NCI-H2196 (cell line): Measurements from ENCODE around the gene OCLN.
"Not testable (repeated sequence)": the region's sequence is repeated elsewhere in the genome, so short reads cannot be mapped to it uniquely, and the experiment has no call there.

ENCODE experiments used
- DNase-seq: peaks from one replicate; lab custom pipeline; 2025; ENCODE audit not compliant: unreplicated experiment; lab: John Stamatoyannopoulos, UW

OCLN gene

DNA sequence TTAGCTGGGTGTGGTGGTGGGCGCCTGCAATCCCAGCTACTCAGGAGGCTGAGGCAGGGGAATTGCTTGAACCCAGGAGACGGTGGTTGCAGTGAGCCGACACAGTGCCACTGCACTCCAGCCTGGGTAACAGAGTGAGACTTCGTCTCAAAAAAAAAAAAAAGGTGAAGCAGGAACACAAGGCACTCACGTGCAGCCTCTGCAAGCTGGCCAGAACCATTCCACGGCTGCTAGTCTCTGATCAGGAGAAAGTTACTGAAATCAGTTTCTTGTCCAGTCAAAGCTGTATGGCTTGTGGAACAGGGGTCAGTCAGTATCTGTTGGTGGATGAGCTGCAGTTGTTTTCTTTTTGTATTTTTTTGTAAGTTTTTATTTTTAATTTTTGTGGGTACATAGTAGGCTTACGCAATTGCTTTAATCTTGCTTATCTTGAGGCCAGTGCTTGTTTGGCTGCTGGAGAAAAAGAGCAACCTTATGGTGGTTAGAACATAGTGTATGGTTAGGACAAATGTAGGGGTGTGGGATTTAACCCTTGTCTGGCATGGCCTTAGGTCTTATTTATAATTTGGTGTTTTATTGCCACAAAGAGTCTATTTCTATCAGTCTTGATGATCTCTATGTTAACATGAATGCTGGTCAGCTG, 34.7 kb downstream of the OCLN start:
- no peak for DNase-seq

DNA sequence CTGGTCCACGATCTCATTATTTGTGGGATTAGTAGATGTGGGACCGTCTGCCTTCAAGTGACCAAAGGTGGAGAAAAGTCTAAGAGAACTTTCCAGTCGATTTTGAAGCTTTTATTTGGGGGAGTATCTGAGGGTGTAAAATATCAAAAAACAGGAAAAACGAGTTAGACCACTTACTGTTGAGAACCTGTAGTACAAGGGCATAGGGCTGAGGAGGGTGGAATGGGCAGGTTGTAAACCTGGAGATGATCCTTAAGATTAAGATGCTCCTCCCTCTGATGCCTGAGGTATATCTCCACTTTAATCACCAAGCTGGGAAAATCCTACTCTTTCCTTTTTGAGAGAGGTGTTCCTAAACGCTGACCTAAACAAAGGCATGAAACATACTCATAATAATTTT, 35.4 kb downstream of the OCLN start:
- DNase-seq = no peak

DNA sequence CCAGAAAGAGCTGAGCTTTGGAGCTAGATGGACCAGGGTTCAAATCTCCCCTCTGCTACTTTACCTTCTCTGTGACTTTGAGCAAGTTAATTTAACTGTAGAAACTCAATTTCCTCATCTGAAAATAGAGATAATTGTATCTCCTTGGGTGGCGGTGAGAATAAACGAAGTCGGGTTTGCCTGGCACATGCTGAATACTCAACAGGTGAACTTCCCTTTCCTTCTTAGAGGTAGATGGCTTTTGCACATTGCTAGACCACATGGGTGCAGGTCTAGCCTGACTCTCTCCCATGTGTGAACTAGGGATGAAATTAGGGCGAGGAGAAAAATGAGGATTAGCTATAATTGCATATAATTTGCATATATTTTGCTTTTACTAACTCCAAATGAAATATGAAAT, 36.0 kb downstream of the OCLN start:
- no peak for DNase-seq

DNA sequence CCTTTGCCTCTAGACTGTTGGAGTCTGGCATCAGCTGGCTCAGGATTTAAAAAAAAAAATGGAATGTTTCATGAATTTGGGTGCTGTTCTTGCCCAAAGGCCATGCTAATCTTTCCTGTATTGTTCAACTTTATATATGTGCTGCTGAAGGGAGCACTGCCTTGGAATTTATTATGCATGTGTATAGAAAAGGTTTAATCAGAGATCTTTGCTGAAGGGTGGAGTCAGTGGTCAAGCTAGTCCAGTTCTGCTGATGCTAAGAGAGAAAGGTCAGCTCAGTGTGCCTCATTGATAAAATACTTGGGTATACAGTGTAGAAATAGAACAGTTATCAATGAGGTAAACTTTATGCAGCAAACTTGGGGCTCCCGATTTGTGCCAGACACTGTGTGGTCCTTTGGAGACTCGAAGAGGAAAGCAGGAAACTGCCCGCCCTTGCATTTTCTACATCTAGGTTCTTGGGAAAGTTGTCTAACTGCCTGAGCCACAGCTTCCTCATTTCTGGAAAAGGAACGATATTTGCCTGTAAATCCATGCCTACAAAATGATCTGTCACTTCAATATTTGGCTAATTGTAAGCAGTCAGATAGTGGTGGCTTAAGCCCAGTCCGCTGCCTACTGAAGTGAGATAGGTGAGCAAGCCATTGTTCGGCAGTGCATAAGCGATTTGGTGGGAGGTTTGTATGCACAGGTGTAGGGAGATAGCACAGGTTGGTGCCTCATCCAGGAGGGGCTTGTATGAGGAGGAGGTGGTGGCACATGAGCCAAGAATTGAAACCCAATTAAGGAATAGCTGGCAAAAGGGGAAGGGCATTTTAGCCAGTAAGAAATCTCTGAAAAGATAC, 38.2 kb downstream of the OCLN start:
- DNase-seq = no peak

DNA sequence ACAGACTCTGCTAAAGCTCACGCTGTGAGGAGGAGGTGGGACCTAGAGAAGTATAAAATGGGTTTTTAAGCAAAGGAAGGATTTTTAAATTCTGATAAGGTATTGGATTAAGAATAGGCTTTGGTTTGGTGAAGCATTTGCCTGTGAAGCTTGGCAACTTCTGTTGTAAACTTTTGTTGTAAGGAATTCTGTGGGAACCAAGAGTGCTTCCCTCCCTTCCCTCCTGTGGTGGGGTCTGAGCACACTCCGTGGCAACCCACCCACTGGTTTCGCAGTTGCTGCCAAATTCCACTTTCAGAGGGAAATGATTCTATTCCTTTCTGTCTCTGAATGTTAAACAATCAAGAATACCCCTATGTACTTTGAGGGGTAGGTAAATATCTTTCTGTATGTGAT, 38.8 kb downstream of the OCLN start:
- no peak for DNase-seq

DNA sequence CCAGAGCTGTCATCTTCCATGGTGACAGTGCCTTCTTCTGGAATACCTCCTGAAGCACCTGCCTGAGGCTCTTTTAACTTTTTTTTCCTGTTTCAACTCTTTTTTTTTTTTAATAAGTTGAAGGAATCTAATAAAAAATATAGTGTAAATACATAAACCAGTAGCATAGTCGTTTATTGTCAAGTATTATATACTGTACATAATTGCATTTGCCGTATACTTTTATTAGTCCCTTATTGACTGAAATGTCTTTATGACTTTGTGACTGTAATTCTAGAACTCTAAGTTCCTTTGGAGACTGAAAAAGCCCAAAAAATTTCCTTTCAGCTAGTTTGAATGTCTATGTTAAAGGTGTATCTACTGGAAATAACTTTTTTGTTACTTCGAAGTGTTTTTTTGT, 45.3 kb downstream of the OCLN start:
- not testable (repeated sequence) for DNase-seq

DNA sequence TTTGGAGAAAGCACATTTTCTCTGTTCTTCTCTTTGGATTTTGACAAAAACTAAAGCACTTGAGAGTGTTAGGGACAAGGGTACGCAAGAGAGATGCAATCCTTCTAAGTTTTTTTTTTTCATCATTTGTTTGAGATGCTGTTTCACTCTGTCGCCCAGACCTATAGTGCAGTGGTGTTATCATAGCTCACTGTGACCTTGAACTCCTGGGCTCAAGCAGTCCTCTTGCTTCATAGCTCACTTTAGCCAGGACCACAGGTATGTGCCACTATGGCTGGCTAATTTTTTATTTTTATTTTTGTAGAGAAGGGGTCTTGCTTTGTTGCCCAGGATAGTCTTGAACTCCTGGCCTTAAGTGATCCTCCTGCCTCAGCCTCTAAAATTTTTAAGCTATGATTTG, 46.1 kb downstream of the OCLN start:
- DNase-seq = not testable (repeated sequence)

DNA sequence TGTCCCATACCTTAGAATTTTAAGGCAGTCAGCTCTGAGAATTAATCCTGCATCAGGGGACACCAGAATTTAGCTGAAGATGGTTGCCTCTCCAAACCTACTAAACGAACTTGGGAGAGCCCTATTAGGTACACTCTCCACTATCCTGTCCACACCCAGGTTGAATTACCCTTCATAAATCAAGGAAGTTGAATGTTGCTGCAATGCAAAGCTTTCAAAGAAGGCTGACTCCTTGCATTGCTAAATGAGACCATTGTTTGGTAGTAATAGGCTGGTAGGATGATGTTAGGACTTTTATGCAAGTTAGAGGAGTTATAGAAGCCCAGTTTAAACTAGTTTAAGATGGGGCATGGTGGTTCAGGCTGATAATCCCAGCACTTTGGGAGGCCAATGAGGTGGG, 48.8 kb downstream of the OCLN start:
- not testable (repeated sequence) for DNase-seq

DNA sequence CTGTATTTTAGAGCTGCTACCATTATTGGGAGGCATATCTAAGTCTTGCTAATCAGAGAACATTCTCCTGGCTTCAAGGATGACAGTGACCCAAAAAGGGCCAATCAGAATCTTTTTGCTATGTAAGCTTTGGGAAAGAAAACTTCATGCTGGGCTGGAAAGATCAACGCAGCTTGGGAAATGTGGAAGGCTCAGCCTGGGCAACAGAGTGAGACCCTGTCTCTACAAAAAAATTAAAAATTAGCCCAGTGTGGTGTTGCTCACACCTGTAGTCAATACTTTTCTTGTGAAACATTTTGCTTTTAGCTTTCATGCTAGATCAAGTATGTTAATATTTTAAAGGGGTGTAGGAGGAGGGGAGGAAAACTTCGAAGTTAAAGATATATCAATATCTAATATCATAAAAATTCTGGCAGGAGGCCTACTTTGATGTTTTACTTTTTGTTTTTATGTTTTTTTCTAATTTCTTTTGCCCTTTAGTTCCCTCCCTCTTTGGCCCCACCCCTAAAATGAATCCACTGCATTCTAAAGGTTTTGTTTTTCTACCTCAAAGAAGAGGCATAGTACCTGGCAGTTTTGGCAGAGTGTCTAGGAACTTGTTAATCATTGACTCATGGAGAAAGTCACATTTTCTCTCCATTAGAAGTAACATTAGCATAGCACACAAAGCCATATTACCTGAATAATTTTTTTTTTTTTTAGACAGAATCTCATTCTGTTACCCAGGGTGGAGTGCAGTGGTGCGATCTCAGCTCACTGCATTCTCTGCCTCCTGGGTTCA, 50.4 kb downstream of the OCLN start:
- DNase-seq = not testable (repeated sequence)

DNA sequence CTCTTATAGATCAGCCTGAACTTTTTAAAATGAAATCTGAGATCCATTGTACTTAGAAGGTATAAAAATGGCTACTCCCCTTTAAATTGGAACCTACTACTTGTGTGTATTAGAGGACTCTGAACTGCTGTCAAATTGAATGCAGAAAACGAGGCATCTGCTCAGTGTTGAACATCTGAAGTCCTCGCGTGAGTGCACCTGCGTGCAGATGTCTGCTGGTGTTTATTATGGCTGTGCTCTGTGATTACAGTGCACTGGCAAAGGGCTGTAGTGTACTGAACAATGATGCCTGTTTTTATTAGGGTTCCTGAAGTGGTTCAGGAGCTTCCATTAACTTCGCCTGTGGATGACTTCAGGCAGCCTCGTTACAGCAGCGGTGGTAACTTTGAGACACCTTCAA, 52.0 kb downstream of the OCLN start:
- not testable (repeated sequence) for DNase-seq

DNA sequence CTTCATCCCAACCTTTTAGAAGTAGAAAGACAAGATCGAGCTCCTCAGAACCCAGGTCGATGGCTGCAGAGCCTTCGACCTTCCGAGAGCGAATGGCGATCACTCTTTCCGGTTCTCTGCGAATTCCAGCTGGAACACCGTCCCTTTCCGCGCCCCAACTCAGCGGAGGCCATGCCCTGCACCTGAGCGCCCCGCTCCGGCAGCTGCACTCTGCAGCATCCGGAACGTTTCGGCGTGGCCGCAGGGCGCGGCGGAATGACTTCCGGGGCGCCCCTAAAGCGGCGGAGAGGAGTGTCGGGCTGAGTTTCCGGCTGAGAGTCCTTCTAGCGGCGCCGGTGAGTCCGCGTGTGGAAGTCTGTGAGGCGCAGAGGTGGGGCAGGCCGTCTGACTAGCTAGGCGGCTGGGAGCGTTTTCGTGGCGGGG, 67.3 kb downstream of the OCLN start, which contains the start of gene GTF2H2C:
TSS of gene GTF2H2C (plus strand) at position 284 of the 423 bp plus-strand sequence. CDS start 4,942 bp downstream, outside the sequence.
- DNase-seq = not testable (repeated sequence)

DNA sequence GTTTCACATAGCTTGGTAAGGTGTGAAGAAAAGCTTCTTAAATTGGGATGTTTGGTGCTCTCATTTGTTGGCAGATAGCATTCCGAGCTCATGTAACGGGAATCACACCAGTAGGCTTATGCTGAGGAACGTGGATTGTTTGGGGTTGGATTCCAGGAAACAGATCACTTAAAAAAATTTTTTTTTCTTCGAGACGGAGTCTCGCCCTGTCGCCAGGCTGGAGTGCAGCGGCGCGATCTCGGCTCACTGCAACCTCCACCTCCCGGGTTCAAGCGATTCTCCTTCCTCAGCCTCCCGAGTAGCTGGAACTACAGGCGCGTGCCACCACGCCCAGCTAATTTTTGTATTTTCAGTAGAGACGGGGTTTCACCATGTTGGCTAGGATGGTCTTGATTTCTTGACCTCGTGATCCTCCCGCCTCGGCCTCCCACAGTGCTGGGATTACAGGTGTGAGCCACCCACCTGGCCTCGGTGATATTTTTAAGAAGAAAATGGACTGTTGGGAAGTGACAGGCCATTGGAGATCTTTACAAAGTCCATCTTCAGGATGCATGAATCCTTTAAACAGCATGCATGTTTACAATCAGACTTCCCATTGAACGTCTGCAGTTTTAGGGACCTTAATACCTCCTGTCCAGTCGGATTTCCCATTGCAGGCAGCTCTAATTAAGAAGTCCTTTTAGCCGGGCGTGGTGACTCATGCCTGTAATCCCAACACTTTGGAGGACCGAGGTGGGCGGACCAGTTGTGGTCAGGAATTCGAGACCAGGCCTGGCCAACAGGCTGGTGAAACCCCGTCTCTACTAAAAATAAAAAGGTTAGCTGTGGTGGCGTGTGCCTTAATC, 68.2 kb downstream of the OCLN start:
- not testable (repeated sequence) for DNase-seq

DNA sequence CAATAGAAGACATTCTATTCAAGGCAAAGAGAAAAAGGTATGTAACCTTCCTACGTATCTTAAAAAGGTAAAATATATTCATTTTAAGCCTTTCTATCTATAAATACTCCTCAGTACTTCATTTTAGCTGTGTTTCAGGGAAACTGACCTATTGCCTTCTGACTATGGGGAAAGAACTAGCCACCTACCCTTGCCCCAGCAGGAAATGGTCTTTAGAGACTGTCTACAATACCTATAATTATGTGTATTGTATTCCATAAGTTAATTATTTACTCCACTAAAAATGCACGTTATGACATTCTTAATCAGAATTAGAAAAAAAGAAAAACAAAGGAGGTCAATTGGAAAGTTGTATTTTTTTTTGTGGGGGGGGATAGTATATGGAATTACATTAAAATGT, 73.6 kb downstream of the OCLN start:
- DNase-seq = not testable (repeated sequence)

DNA sequence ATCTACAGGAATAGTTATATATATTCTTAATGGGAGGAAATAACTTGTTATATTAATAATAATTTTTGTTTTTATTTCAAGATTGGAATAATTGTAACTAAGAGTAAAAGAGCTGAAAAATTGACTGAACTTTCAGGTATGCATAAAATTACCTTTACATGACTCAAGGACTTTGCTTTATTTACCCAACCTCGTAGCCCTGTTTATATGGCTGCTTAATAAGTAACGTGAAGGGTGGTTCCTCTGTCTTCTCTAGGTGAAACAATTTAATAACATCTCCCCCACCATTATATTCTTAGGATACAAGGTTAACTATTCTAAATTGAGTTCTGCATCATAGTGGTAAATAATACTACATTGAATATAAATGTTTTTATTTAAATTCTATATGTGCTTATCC, 75.5 kb downstream of the OCLN start:
- not testable (repeated sequence) for DNase-seq

DNA sequence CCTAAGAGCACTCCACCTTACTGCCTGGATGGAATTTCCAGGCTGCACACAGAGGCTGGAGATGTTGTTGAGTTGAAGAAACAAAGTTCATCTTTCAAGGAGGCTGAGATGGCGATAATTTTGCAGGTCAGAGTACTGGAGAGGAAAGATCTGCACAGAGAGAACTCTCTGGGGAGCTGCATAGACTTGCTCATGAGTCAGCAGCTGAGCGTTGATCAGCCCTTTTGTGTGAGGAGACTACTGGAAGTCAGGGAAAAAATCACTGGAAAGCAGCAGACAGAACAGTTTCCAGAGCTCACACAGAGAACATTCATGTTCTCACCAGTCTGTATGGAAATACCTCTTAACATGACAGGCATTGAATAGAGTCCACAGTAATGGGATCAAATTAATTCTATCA, 90.8 kb downstream of the OCLN start:
- DNase-seq = not testable (repeated sequence)

DNA sequence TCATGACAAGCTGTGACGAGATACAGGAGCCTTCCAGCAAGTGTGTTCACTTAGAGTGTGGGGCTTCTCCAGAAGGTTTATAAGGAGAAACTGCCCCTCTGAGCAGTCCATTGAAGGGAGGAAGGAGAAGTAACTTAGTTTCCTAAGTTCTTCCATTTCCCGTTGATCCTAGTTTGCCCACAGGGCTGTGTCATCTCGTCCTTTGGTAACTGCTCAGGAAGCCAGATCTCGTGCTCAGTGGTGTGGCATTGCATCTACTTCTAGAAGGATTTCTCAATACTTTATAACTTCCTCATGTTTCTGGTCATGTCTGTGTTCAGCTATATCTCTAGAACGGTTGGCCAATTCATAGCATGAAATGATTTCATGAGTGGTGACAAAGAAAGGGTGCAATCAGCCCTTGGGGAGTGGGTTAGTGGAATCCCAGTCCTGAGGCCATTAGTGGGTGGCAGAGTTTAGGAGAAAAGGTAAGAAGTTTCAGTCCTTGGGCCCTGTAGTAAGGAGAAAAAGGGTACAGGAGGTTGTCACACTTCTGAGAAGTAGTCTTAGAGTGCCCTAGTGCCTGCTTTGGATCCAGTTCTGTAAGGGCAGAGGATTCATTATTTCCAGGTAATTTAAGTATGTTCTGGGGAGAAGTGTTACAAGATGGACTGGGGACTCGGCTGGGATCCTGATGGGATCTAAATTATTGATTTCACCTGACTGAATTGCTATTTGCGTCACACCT, 103.7 kb downstream of the OCLN start:
- DNase-seq = not testable (repeated sequence)

DNA sequence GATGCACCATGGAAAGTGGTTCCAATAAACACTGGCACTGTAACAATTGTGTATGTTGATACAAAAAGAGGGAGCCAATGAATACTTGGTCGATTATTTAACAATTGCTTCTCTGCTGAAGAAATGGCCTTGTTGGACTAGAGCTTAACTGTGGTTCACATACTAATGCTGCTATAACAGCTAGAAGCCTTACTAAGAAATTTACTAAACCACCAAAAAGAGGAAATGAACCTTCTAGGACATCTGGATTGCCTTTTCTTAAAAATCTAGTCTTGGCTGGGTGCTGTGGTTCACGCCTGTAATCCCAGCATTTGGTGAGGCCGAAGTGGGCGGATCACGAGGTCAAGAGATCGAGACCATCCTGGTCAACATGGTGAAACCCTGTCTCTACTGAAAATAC, 109.4 kb downstream of the OCLN start:
- not testable (repeated sequence) for DNase-seq

DNA sequence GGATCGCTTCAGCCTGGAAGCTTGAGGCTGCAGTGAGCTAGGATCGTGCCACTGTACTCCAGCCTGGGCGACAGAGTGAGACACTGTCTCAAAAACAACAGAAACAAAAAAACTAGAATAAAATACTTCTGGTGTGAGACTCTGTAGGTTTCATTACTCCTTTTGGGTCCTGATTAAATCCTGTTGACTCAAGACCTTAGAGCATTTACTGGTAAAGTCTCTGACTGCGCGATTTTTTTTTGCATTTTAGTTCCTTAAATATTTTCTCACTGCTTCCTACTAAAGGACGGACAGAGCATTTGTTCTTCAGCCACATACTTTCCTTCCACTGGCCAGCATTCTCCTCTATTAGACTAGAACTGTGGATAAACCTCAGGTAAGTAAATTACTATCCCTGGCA, 114.2 kb downstream of the OCLN start:
- DNase-seq = not testable (repeated sequence)
